Calu3 (cell line): ENCODE data around the gene TMC7. TPM values are rescaled to one million over a fixed set of nuclear protein-coding genes. Genes with fewer than 3 reads are reported as not detected.

Source experiments
- BruUV-seq: library from RNA; stranded (reverse); fragments of 400-500 nt; replicated peaks from 2 replicates; lab custom pipeline; 2021; lab: Mats Ljungman, UMichigan
- CTCF ChIA-PET: fragments of 300-600 bp; sonication (Branson Sonifier 250); formaldehyde crosslinking; loops from one replicate; lab custom pipeline; 2022; ENCODE audit warnings: antibody characterized with exemption; lab: Charles Lee
- DNase-seq: peaks from one replicate; pipeline ENCODE4 v3.0.0; 2022
- H3K27ac Mint-ChIP-seq: one replicate; pipeline ENCODE4 v1.8.0; 2022; ENCODE audit warnings: mixed read lengths; ENCODE audit not compliant: unreplicated experiment
- H3K27me3 Mint-ChIP-seq: one replicate; pipeline ENCODE4 v1.8.0; 2022; ENCODE audit warnings: mixed read lengths; ENCODE audit not compliant: unreplicated experiment
- H3K36me3 Mint-ChIP-seq: one replicate; pipeline ENCODE4 v1.8.0; 2022; ENCODE audit warnings: mild to moderate bottlenecking, moderate library complexity, mixed read lengths; ENCODE audit not compliant: insufficient read depth, unreplicated experiment
- H3K4me1 Mint-ChIP-seq: one replicate; pipeline ENCODE4 v1.8.0; 2022; ENCODE audit warnings: mild to moderate bottlenecking, low read depth, mixed read lengths; ENCODE audit not compliant: unreplicated experiment
- H3K4me3 Mint-ChIP-seq: one replicate; pipeline ENCODE4 v1.8.0; 2022; ENCODE audit warnings: mild to moderate bottlenecking, low read depth, moderate library complexity, mixed read lengths; ENCODE audit not compliant: unreplicated experiment
- H3K9me3 Mint-ChIP-seq: one replicate; pipeline ENCODE4 v1.8.0; 2022; ENCODE audit warnings: low read depth, mixed read lengths; ENCODE audit not compliant: unreplicated experiment
- intact Hi-C: fragments of 100-400 bp; cut with micrococcal nuclease; formaldehyde crosslinking; loops from one replicate; pipeline ENCODE4 v1.10.0; 2022; ENCODE audit not compliant: unreplicated experiment
- total RNA-seq: library from RNA; stranded (reverse); gene quantifications from 2 replicates; pipeline ENCODE4 v1.2.3, GENCODE V29; 2022
- TF ChIP-seq, protein P1 (sequence below): fragments of 200-600 bp; IDR thresholded peaks from one replicate; pipeline ENCODE4 v1.8.0; 2022; ENCODE audit warnings: antibody characterized with exemption; ENCODE audit not compliant: unreplicated experiment

TMC7 gene
- total RNA-seq, 1 experiment from 2014 or later, result 10.1 TPM

GRCh38 chr16:19109288-19109664, 125.5 kb downstream of the TMC7 start:
- no peak for DNase-seq
- CTCF ChIA-PET, result interaction anchor here (2.2 kb wide), 1 partner anchor 10 kb away, joined by 11 read pairs; no protein-coding TSS in a partner anchor
- TF ChIP-seq, protein P1, sequence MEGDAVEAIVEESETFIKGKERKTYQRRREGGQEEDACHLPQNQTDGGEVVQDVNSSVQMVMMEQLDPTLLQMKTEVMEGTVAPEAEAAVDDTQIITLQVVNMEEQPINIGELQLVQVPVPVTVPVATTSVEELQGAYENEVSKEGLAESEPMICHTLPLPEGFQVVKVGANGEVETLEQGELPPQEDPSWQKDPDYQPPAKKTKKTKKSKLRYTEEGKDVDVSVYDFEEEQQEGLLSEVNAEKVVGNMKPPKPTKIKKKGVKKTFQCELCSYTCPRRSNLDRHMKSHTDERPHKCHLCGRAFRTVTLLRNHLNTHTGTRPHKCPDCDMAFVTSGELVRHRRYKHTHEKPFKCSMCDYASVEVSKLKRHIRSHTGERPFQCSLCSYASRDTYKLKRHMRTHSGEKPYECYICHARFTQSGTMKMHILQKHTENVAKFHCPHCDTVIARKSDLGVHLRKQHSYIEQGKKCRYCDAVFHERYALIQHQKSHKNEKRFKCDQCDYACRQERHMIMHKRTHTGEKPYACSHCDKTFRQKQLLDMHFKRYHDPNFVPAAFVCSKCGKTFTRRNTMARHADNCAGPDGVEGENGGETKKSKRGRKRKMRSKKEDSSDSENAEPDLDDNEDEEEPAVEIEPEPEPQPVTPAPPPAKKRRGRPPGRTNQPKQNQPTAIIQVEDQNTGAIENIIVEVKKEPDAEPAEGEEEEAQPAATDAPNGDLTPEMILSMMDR, result no peak
- peaks cover 59% of the 10 kb centered on the region for H3K4me1 Mint-ChIP-seq
- H3K9me3 Mint-ChIP-seq, result no peaks in the 10 kb centered on the region
- BruUV-seq, result no TSS peak
- H3K27ac Mint-ChIP-seq, result peak overlapping the region; percentile 91
- intact Hi-C loops, result loop anchor here (5.0 kb wide), 1 partner anchor 323 kb away; no protein-coding TSS in a partner anchor
- H3K4me3 Mint-ChIP-seq, result no peak overlapping the region
- H3K36me3 Mint-ChIP-seq, result peaks cover 40% of the 10 kb centered on the region
- no peaks in the 10 kb centered on the region for H3K27me3 Mint-ChIP-seq

DNA sequence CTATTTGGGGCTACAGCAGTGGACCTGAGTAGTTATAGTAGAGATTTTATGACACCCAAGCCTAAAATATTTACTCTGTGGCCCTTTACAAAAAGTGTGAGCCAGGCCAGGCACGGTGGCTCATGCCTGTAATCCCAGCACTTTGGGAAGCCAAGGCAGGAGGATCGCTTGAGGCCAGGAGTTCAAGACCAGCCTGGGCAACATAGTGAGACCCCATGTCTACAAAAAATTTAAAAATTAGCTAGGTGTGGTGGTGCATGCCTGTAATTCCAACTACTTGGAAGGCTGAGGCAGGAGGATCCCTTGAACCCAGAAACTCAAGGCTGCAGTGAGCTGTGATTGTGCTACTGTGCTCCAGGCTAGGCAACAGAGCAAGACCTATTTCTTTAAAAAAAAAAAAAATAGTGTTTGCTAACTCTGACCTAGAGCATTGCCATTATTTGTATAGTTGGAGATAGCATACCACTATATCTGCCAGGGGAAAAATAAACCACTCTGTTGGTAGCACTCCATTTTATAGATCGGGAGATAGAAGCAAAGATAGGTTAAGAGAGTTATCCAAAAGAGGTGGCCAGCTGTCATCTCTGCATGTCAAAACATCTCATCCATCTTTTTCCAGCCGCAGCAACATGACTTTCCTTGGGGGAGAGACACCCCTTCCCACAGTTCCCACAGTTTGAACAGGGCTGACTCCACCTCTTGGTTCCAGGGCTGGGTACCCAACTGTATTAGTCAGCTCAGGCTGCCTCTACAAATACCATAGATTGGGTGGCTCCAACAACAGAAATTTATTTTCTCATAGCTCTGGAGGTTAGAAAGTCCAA, 127.0 kb downstream of the TMC7 start:
- TF ChIP-seq, protein P1, result no peak

GRCh38 chr16:19112099-19112407, 128.3 kb downstream of the TMC7 start:
- Mint-ChIP-seq H3K27ac (peak overlapping the region; percentile 87), H3K4me1 (peaks cover 77% of the 10 kb centered on the region), H3K4me3 (no peak overlapping the region), H3K27me3 (no peaks in the 10 kb centered on the region), H3K36me3 (peaks cover 64% of the 10 kb centered on the region), H3K9me3 (no peaks in the 10 kb centered on the region)
- intact Hi-C loops, result no loop called here
- DNase-seq, result no peak
- TF ChIP-seq, protein P1, result no peak
- BruUV-seq, result no TSS peak
- CTCF ChIA-PET, result interaction anchor here (0.6 to 1.5 kb wide), 3 partner anchors 16 to 320 kb away, joined by 3 to 4 read pairs (median 4); no protein-coding TSS in a partner anchor

More for the DNA sequence above, 127.0 kb downstream of the TMC7 start:
- Mint-ChIP-seq H3K27ac (peak overlapping the region; percentile 87), H3K9me3 (no peaks in the 10 kb centered on the region), H3K4me3 (no peak overlapping the region), H3K27me3 (no peaks in the 10 kb centered on the region), H3K36me3 (peaks cover 54% of the 10 kb centered on the region), H3K4me1 (peaks cover 69% of the 10 kb centered on the region)
- intact Hi-C loops, result no loop called here
- DNase-seq, result no peak
- CTCF ChIA-PET, result interaction anchor here (0.6 kb wide), 1 partner anchor 414 kb away, joined by 3 read pairs; no protein-coding TSS in a partner anchor
- BruUV-seq, result no TSS peak

Other genes with a start within 250 kb of the TMC7 start
- 1,182 and 1,352 TPM in 2 replicates for gene RPS15A, start 193.6 kb upstream of the TMC7 start, total RNA-seq
- 296 and 313 TPM in 2 replicates for gene ARL6IP1, start 182.4 kb upstream of the TMC7 start, total RNA-seq
- 129 and 142 TPM in 2 replicates for gene SMG1, start 57.5 kb upstream of the TMC7 start, total RNA-seq
- gene COQ7, start 83.7 kb downstream of the TMC7 start, total RNA-seq, result 24.3 and 28.5 TPM in 2 replicates
- 73.1 and 86.0 TPM in 2 replicates for gene ITPRIPL2, start 130.0 kb downstream of the TMC7 start, total RNA-seq
- 10.6 and 16.6 TPM in 2 replicates for gene SYT17, start 184.3 kb downstream of the TMC7 start, total RNA-seq